OCI-LY7 (cell line): Measurements from ENCODE around the gene RDH16. TPM values are rescaled to one million over a fixed set of nuclear protein-coding genes. Genes with fewer than 3 reads are reported as not detected.

Experiments
- BruUV-seq: library from RNA; stranded (reverse); fragments of 400-500 nt; replicated peaks from 2 replicates; lab custom pipeline; 2021; lab: Mats Ljungman, UMichigan
- CTCF ChIA-PET: fragments of 300-600 bp; sonication (Branson Sonifier 250); formaldehyde crosslinking; loops from one replicate; lab custom pipeline; 2022; ENCODE audit warnings: antibody characterized with exemption; ENCODE audit not compliant: unreplicated experiment; lab: Charles Lee
- POLR2A ChIA-PET: fragments of 300-600 bp; sonication (Branson Sonifier 250); formaldehyde crosslinking; loops from one replicate; lab custom pipeline; 2022; ENCODE audit warnings: antibody characterized with exemption; lab: Charles Lee
- DNase-seq: peaks from one replicate; pipeline ENCODE4 v3.0.0-alpha.2; 2015; ENCODE audit warnings: low spot score
- H2AFZ ChIP-seq: fragments of 200-600 bp; sonication (generic), shearing (Covaris generic); 2 replicates; pipeline ENCODE4 v1.6.1; 2014; ENCODE audit warnings: mild to moderate bottlenecking, antibody characterized with exemption, low read length, moderate library complexity
- H3K27ac ChIP-seq: fragments of 200-600 bp; sonication (generic); 2 replicates; pipeline ENCODE4 v1.5.1; 2014; ENCODE audit warnings: mixed run types, low read depth, mild to moderate bottlenecking, moderate library complexity, low read length, inconsistent platforms; ENCODE audit not compliant: poor library complexity, severe bottlenecking
- H3K36me3 ChIP-seq: fragments of 200-600 bp; sonication (generic); 2 replicates; pipeline ENCODE4 v1.6.1; 2014; ENCODE audit warnings: mild to moderate bottlenecking, antibody characterized with exemption, low read length, moderate library complexity, mixed read lengths; ENCODE audit not compliant: insufficient read depth
- H3K4me1 ChIP-seq: fragments of 200-600 bp; sonication (generic); 2 replicates; pipeline ENCODE4 v1.5.1; 2014; ENCODE audit warnings: mild to moderate bottlenecking, low read length; ENCODE audit not compliant: insufficient read depth, poor library complexity, severe bottlenecking
- H3K4me2 ChIP-seq: fragments of 200-600 bp; sonication (generic); 2 replicates; pipeline ENCODE4 v1.6.1; 2014; ENCODE audit warnings: mild to moderate bottlenecking, low read length
- H3K4me3 ChIP-seq: fragments of 200-600 bp; sonication (generic); 2 replicates; pipeline ENCODE4 v1.5.1; 2014; ENCODE audit warnings: mild to moderate bottlenecking, low read depth, low read length; ENCODE audit not compliant: poor library complexity, severe bottlenecking
- H3K79me2 ChIP-seq: fragments of 200-600 bp; sonication (generic); 2 replicates; pipeline ENCODE4 v1.6.1; 2016; ENCODE audit warnings: low read depth, mild to moderate bottlenecking, low read length, moderate library complexity, mixed read lengths; ENCODE audit not compliant: insufficient read depth
- H3K9me2 ChIP-seq: fragments of 200-600 bp; sonication (generic); 2 replicates; pipeline ENCODE4 v1.6.1; 2016; ENCODE audit warnings: mild to moderate bottlenecking, low read length, mixed read lengths; ENCODE audit not compliant: insufficient read depth
- H3K9me3 ChIP-seq: fragments of 200-600 bp; sonication (generic); 2 replicates; pipeline ENCODE4 v1.6.1; 2014; ENCODE audit warnings: mild to moderate bottlenecking, mixed run types, low read length, mixed read lengths
- H4K20me1 ChIP-seq: fragments of 200-600 bp; sonication (generic); 2 replicates; pipeline ENCODE4 v1.6.1; 2014; ENCODE audit warnings: mild to moderate bottlenecking, antibody characterized with exemption, low read length, moderate library complexity, mixed read lengths; ENCODE audit not compliant: insufficient read depth
- CTCF ChIP-seq: fragments of 200-600 bp; sonication (generic); conservative IDR thresholded peaks from 2 replicates; pipeline ENCODE4 v1.5.1; 2014; ENCODE audit warnings: mild to moderate bottlenecking, antibody characterized with exemption, low read length, moderate library complexity, mixed read lengths
- EZH2phosphoT487 ChIP-seq: fragments of 200-600 bp; sonication (generic); IDR thresholded peaks from 2 replicates; pipeline ENCODE4 v1.6.1; 2018; ENCODE audit warnings: low read depth, borderline replicate concordance, mild to moderate bottlenecking, mixed run types, antibody characterized with exemption, low read length, moderate library complexity, mixed read lengths
- intact Hi-C: fragments of 100-400 bp; cut with micrococcal nuclease; formaldehyde crosslinking; loops from one replicate; pipeline ENCODE4 v1.10.0; 2022; ENCODE audit not compliant: unreplicated experiment
- total RNA-seq, 2 experiments: library from RNA; depleted of rRNA in 1 of 2; stranded (reverse); fragments of >200 nt in 1 of 2; shearing (Covaris generic) in 1 of 2; gene quantifications; 2 replicates each; pipeline ENCODE4 v1.2.3, GENCODE V29; 2014 to 2022

RDH16 gene
- total RNA-seq, 2 experiments from 2014 or later: 0.06 to 0.13 TPM

- BruUV-seq: no TSS peak
- ChIA-PET CTCF (interaction anchor here (0.9 kb wide), 1 partner anchor 9 kb away, joined by 3 read pairs; no protein-coding TSS in a partner anchor), POLR2A (interaction anchor here (1.1 kb wide), 1 partner anchor 11 kb away, joined by 3 read pairs; no protein-coding TSS in a partner anchor)
- no peak overlapping the region for H3K4me2 ChIP-seq
- H2AFZ ChIP-seq: no peak overlapping the region
- H3K4me3 ChIP-seq: no peak overlapping the region
- DNase-seq: no peak
- no peaks in the 10 kb centered on the region for H4K20me1 ChIP-seq
- TF ChIP-seq EZH2phosphoT487: no peak
- TF ChIP-seq CTCF: no peak
- H3K9me3 ChIP-seq: no peaks in the 10 kb centered on the region
- peaks cover 7% of the 10 kb centered on the region; the same call in 1 of the 2 replicates for H3K36me3 ChIP-seq
- H3K27ac ChIP-seq: no peak overlapping the region
- no peaks in the 10 kb centered on the region for H3K9me2 ChIP-seq
- peaks cover 5% of the 10 kb centered on the region for H3K4me1 ChIP-seq
- intact Hi-C loops: no loop called here
- no peaks in the 10 kb centered on the region for H3K79me2 ChIP-seq
Observed at GRCh38 chr12:56994231-56994746, 36.9 kb upstream of the RDH16 start.

GRCh38 chr12:56993346-56993745, 35.9 kb upstream of the RDH16 start:
- TF ChIP-seq CTCF (no peak), EZH2phosphoT487 (no peak)
- no peaks in the 10 kb centered on the region for H3K79me2 ChIP-seq
- H2AFZ ChIP-seq: no peak overlapping the region
- no peaks in the 10 kb centered on the region for H3K9me3 ChIP-seq
- no peak overlapping the region for H3K4me2 ChIP-seq
- CTCF ChIA-PET: no interaction called here
- H3K36me3 ChIP-seq: no peaks in the 10 kb centered on the region; the same call in 1 of the 2 replicates
- H3K9me2 ChIP-seq: no peaks in the 10 kb centered on the region
- H3K27ac ChIP-seq: no peak overlapping the region
- no peaks in the 10 kb centered on the region for H4K20me1 ChIP-seq
- intact Hi-C loops: no loop called here
- no peak overlapping the region for H3K4me3 ChIP-seq
- POLR2A ChIA-PET: no interaction called here
- H3K4me1 ChIP-seq: peaks cover 6% of the 10 kb centered on the region
- DNase-seq: no peak
- no TSS peak for BruUV-seq
